Tibial nerve (tissue), 4 donors: ENCODE results near the gene MIOS. TPM values are rescaled to one million over a fixed set of nuclear protein-coding genes. Genes with fewer than 3 reads are reported as not detected.

Experiments used
- DNase-seq, 2 donors: peaks; one replicate each; pipeline ENCODE4 v3.0.0-alpha.2; 2019; ENCODE audit warnings: low spot score in 2 of 2
- H3K27ac ChIP-seq, 4 donors: fragments of 200-600 bp; sonication (generic) in 3 of 4; one replicate each; pipeline ENCODE4 v1.5.1; 2017 to 2019; ENCODE audit warnings: mild to moderate bottlenecking in 1 of 4
- H3K27me3 ChIP-seq, 2 donors: fragments of 200-600 bp; sonication (generic) in 1 of 2; one replicate each; pipeline versions ENCODE4 v1.5.1 to v1.6.0; 2017 to 2019
- H3K36me3 ChIP-seq, 3 donors: fragments of 200-600 bp; sonication (generic); one replicate each; pipeline ENCODE4 v1.5.1; 2018 to 2019
- H3K4me1 ChIP-seq, 4 donors: fragments of 200-600 bp; sonication (generic) in 3 of 4; one replicate each; pipeline ENCODE4 v1.5.1; 2017 to 2019
- H3K4me3 ChIP-seq, 4 donors: fragments of 200-600 bp; sonication (generic) in 3 of 4; one replicate each; pipeline ENCODE4 v1.5.1; 2017 to 2019; ENCODE audit warnings: mild to moderate bottlenecking in 1 of 4, moderate library complexity in 1 of 4
- H3K9me3 ChIP-seq, 4 donors: fragments of 200-600 bp; sonication (generic) in 3 of 4; one replicate each; pipeline ENCODE4 v1.5.1; 2017 to 2019
- EP300 ChIP-seq, 2 donors: sonication (generic); formaldehyde crosslinking; IDR thresholded peaks; one replicate each; pipeline ENCODE4 v1.6.1; 2017; ENCODE audit warnings: antibody characterized with exemption in 2 of 2, mild to moderate bottlenecking in 1 of 2
- POLR2A ChIP-seq, 2 donors: fragments of 450-650 bp; IDR thresholded peaks; one replicate each; pipeline ENCODE4 v1.6.1; 2017; ENCODE audit warnings: antibody characterized with exemption in 2 of 2, mild to moderate bottlenecking in 2 of 2, moderate library complexity in 2 of 2
- WGBS, 2 donors: methylation state at CpG; one replicate each; pipeline ENCODE4 v1.1.5; 2018; 5-methylcytosine and 5-hydroxymethylcytosine counted together
- total RNA-seq, 4 donors: library from RNA; depleted of rRNA; stranded (reverse); fragments of >200 nt; gene quantifications; one replicate each; pipeline ENCODE4 v1.1.0, GENCODE V29; 2016
- TF ChIP-seq, protein P1 (sequence below), 5 experiments: fragments of 200-600 bp in 3 of 5; fragments of 450-650 bp in 2 of 5; sonication (generic) in 3 of 5; IDR thresholded peaks; one replicate each; pipeline ENCODE4 v1.5.1; 2016 to 2019; ENCODE audit warnings: antibody characterized with exemption in 5 of 5, mild to moderate bottlenecking in 3 of 5, moderate library complexity in 2 of 5

The MIOS gene
- total RNA-seq, 4 donors from 2014 or later, result 35.9 to 80.4 (median 61.9) TPM

GRCh38 chr7:7553386-7553785 is 13.3 kb upstream of the MIOS start:
- Histone ChIP-seq H3K9me3 (no peaks in the 10 kb centered on the region), H3K36me3 (peaks cover 0 to 9% (median 0%) of the 10 kb centered on the region in 3 donors), H3K27me3 (no peaks in the 10 kb centered on the region), H3K4me3 (no peak overlapping the region), H3K4me1 (no peaks in the 10 kb centered on the region), H3K27ac (no peak overlapping the region)
- TF ChIP-seq POLR2A (IDR thresholded peaks at IDR 0.05) (no peak), EP300 (IDR thresholded peaks at IDR 0.05) (no peak)
- TF ChIP-seq, protein P1, sequence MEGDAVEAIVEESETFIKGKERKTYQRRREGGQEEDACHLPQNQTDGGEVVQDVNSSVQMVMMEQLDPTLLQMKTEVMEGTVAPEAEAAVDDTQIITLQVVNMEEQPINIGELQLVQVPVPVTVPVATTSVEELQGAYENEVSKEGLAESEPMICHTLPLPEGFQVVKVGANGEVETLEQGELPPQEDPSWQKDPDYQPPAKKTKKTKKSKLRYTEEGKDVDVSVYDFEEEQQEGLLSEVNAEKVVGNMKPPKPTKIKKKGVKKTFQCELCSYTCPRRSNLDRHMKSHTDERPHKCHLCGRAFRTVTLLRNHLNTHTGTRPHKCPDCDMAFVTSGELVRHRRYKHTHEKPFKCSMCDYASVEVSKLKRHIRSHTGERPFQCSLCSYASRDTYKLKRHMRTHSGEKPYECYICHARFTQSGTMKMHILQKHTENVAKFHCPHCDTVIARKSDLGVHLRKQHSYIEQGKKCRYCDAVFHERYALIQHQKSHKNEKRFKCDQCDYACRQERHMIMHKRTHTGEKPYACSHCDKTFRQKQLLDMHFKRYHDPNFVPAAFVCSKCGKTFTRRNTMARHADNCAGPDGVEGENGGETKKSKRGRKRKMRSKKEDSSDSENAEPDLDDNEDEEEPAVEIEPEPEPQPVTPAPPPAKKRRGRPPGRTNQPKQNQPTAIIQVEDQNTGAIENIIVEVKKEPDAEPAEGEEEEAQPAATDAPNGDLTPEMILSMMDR (IDR thresholded peaks at IDR 0.05), result no peak
- WGBS, 2 donors, result 92 to 93% methylated on average over 1 of the region's 1 CpG
- no peak for DNase-seq

DNA sequence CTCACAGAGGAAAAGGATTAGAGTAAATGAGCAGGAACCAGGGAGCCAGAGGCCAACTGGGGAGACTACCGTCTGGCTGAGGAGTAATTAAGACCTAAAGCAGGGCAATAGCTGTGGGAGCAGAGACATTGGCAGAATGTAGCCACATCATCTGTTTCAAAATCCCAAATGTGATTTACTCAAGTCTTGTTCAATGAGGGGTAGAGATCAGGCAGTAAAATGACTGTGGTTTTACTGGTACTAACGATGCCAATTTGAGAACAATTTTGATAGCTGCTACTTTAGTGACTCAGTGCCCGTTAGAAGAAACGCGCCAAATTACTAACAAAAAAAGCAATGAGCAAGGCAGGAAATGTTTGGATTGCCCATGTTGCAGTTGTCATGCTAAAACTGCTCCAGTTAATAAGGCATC is 12.7 kb upstream of the MIOS start:
- Histone ChIP-seq H3K27me3 (no peaks in the 10 kb centered on the region), H3K4me3 (no peak overlapping the region), H3K36me3 (peaks cover 0 to 13% (median 0%) of the 10 kb centered on the region in 3 donors), H3K9me3 (peaks cover 0 to 1% (median 0%) of the 10 kb centered on the region in 4 donors), H3K4me1 (no peaks in the 10 kb centered on the region), H3K27ac (no peak overlapping the region)
- no peak for DNase-seq
- 60 to 61% methylated on average over 5 of the region's 5 CpGs for WGBS, 2 donors
- TF ChIP-seq, protein P1 (IDR thresholded peaks at IDR 0.05), result no peak
- TF ChIP-seq EP300 (IDR thresholded peaks at IDR 0.05), result no peak
- TF ChIP-seq POLR2A (IDR thresholded peaks at IDR 0.05), result no peak

- no peak for DNase-seq
- H3K4me3 ChIP-seq, result no peak overlapping the region
- no peaks in the 10 kb centered on the region for H3K4me1 ChIP-seq
- H3K36me3 ChIP-seq, result peaks cover 0 to 20% (median 0%) of the 10 kb centered on the region in 3 donors
- TF ChIP-seq POLR2A (IDR thresholded peaks at IDR 0.05) (no peak), EP300 (IDR thresholded peaks at IDR 0.05) (no peak)
- TF ChIP-seq, protein P1 (IDR thresholded peaks at IDR 0.05), result no peak
- H3K27ac ChIP-seq, result no peak overlapping the region
- no peaks in the 10 kb centered on the region for H3K27me3 ChIP-seq
- WGBS, 2 donors, result 62 to 63% methylated on average over 8 of the region's 8 CpGs
- H3K9me3 ChIP-seq, result peaks cover 0 to 9% (median 0%) of the 10 kb centered on the region in 4 donors
Measured at GRCh38 chr7:7554649-7555575, 11.8 kb upstream of the MIOS start.

DNA sequence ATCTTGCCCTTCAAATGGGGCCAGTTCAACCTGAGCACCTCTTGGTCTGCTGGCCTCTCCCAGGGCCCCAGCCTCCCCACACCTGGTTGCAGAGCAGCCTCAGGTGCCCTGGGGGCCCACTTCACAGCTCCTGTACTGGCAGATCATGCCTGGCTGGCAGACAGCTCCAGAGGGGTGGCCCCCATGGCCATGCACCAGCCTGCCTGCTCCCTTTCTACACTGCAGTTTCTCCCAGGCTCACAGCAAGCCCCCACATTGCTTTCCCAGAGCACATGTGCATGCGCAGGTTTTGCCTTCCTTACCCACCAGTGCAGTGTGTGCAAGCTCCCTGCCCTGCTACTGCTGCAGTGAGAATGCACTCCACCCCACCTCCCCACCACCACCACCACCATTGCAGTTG is 9.8 kb upstream of the MIOS start:
- no peak for DNase-seq
- Histone ChIP-seq H3K9me3 (peaks cover 0 to 9% (median 0%) of the 10 kb centered on the region in 4 donors), H3K36me3 (peaks cover 0 to 28% (median 0%) of the 10 kb centered on the region in 3 donors)

More for the DNA sequence above, 9.8 kb upstream of the MIOS start:
- H3K4me3 ChIP-seq, result no peak overlapping the region
- no peak overlapping the region for H3K27ac ChIP-seq
- H3K4me1 ChIP-seq, result no peaks in the 10 kb centered on the region
- 100% methylated on average over 1 of the region's 1 CpG for WGBS, 2 donors
- TF ChIP-seq, protein P1 (IDR thresholded peaks at IDR 0.05), result no peak
- TF ChIP-seq EP300 (IDR thresholded peaks at IDR 0.05) (no peak), POLR2A (IDR thresholded peaks at IDR 0.05) (no peak)
- H3K27me3 ChIP-seq, result no peaks in the 10 kb centered on the region
